Lower leg skin (tissue), 4 donors: ENCODE results near the gene GABBR2. TPM values are rescaled to one million over a fixed set of nuclear protein-coding genes. Genes with fewer than 3 reads are reported as not detected.

ENCODE experiments used
- DNase-seq, 2 donors: peaks; one replicate each; pipeline ENCODE4 v3.0.0-alpha.2; 2019; ENCODE audit warnings: low spot score in 2 of 2
- H3K4me3 ChIP-seq: fragments of 200-600 bp; sonication (generic); 2 replicates; pipeline ENCODE4 v1.5.1; 2017; ENCODE audit warnings: mild to moderate bottlenecking, low read depth; ENCODE audit not compliant: poor library complexity, severe bottlenecking
- POLR2A ChIP-seq, 2 donors: fragments of 450-650 bp; IDR thresholded peaks; one replicate each; pipeline ENCODE4 v1.6.1; 2016 to 2017; ENCODE audit warnings: antibody characterized with exemption in 2 of 2, mild to moderate bottlenecking in 1 of 2, moderate library complexity in 1 of 2
- WGBS, 2 donors: methylation state at CpG; one replicate each; pipeline ENCODE4 v1.1.5; 2018; 5-methylcytosine and 5-hydroxymethylcytosine counted together
- intact Hi-C: fragments of 100-400 bp; cut with DNase I; formaldehyde crosslinking; loops from one replicate; pipeline ENCODE4 v1.15.0; 2023; ENCODE audit warnings: low total_unique reads
- total RNA-seq, 4 donors: library from RNA; depleted of rRNA; stranded (reverse); fragments of >200 nt; gene quantifications; one replicate each; pipeline ENCODE4 v1.1.0, GENCODE V29; 2016
- TF ChIP-seq, protein P1 (sequence below), 3 donors: fragments of 450-650 bp; IDR thresholded peaks; one replicate each; pipeline ENCODE4 v1.5.1; 2016; ENCODE audit warnings: antibody characterized with exemption in 3 of 3, mild to moderate bottlenecking in 3 of 3, moderate library complexity in 2 of 3

Gene GABBR2
- total RNA-seq, 4 donors from 2014 or later, result 0.23 to 4.2 TPM; not detected in 2

DNA sequence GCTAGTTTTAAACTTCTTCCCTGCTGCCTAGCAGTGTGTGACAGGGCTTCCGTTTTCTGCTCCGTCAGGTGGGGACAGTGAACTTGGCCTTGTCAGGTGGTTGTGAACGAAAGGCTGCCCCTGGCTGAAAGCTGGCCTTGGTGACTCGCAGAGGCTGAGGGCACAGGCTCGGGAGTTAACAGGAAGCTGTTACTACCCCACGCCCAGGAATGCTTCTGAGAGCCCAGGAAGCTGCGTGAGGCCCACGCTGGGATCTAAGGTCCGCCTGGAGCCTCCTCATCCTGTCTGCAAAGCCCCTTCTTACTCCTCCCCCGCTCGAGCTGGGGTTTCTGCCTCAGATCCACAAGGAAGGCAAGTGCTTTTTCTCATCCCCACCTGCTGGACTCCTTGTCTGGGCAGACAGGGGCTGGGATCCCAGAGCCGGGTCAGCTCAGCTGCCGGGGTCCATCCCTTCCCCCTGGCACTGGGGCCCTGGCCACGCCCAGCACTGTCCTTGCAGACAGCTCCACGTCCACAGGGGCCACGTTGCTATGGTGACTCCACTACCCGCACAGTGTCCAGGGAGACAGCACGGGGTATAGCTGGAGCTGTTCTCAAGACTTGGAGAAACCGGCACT, 328.6 kb downstream of the GABBR2 start:
- no peak for DNase-seq
- intact Hi-C loops, result no loop called here
- TF ChIP-seq, protein P1, sequence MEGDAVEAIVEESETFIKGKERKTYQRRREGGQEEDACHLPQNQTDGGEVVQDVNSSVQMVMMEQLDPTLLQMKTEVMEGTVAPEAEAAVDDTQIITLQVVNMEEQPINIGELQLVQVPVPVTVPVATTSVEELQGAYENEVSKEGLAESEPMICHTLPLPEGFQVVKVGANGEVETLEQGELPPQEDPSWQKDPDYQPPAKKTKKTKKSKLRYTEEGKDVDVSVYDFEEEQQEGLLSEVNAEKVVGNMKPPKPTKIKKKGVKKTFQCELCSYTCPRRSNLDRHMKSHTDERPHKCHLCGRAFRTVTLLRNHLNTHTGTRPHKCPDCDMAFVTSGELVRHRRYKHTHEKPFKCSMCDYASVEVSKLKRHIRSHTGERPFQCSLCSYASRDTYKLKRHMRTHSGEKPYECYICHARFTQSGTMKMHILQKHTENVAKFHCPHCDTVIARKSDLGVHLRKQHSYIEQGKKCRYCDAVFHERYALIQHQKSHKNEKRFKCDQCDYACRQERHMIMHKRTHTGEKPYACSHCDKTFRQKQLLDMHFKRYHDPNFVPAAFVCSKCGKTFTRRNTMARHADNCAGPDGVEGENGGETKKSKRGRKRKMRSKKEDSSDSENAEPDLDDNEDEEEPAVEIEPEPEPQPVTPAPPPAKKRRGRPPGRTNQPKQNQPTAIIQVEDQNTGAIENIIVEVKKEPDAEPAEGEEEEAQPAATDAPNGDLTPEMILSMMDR (IDR thresholded peaks at IDR 0.05), result no peak
- no peak for TF ChIP-seq POLR2A (IDR thresholded peaks at IDR 0.05)
- 38 to 41% methylated on average over 19 of the region's 19 CpGs for WGBS, 2 donors
- H3K4me3 ChIP-seq, result no peak overlapping the region

DNA sequence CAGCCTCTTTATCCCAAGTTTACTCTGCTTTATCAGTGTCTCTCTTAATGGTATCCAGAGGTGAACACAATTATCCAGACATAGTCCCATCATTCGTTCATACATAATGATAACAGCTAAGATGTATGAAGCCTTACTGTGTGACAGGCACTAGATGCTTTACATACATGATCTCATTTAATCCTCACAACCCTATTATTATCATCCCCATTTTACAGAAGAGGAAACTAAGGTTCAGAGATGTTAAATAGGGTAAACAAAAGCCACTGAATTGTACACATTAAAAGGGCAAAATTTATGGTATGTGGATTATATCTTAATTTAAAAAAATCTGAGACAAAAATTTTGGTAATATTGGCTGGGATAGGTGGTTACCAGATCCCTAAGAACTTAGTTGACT, 329.2 kb downstream of the GABBR2 start:
- no peak overlapping the region for H3K4me3 ChIP-seq
- intact Hi-C loops, result no loop called here
- 88 to 91% methylated on average over 1 of the region's 1 CpG for WGBS, 2 donors
- no peak for DNase-seq
- TF ChIP-seq, protein P1 (IDR thresholded peaks at IDR 0.05), result no peak
- TF ChIP-seq POLR2A (IDR thresholded peaks at IDR 0.05), result no peak

DNA sequence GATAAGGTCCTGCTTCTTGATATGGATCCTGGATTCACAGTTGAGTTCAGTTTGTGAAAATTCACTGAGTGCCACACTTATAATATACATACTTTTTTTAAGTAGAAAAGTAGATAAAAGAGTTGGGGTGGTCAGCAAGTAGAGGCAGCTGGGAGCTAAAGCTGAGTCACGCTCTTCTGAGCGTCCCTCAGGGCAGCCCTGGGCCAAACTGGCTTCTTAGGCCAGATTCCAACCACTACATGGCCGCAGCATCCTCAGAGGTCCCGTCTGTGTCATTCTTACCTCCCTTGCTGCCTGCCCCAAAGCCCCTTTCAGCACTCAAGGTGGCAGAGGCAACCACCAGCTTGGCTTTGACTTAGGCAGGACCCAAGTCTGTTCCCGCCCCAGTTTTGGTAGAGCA, 329.9 kb downstream of the GABBR2 start:
- intact Hi-C loops, result no loop called here
- no peak overlapping the region for H3K4me3 ChIP-seq
- no peak for DNase-seq
- no peak for TF ChIP-seq POLR2A (IDR thresholded peaks at IDR 0.05)
- TF ChIP-seq, protein P1 (IDR thresholded peaks at IDR 0.05), result no peak
- 80 to 89% methylated on average over 5 of the region's 5 CpGs for WGBS, 2 donors

DNA sequence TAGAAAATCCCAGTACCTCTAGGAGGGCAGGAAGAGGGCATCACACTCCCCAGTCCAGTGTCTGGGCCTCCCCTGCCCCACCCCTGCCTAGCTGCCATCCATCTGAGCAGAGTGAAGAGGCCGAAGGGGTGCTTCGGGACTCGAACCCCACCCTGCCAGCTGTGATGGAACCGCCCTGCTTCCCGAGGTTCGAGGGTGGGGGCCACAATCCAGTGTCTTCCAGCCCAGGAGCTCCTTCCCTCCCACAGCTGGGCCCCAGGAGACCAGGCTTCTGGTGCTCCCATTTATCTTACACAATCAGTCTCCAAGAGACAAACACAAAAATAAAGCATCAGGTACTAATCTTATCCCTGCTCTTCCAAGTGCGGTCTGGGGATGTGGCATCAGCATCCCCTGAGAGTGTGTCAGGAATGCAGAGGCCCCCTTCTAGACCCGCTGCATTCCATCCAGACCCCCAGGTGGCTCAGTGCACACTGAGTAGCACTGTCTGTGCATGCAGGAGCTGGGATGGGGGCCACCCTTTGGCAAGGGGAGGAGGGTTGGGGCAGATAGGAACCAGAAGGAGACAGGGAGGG, 330.4 kb downstream of the GABBR2 start:
- intact Hi-C loops, result no loop called here
- WGBS, 2 donors, result 60 to 84% methylated on average over 7 to 8 of the region's 8 CpGs
- TF ChIP-seq, protein P1 (IDR thresholded peaks at IDR 0.05), result no peak
- TF ChIP-seq POLR2A (IDR thresholded peaks at IDR 0.05), result no peak
- DNase-seq, result no peak
- no peak overlapping the region for H3K4me3 ChIP-seq

DNA sequence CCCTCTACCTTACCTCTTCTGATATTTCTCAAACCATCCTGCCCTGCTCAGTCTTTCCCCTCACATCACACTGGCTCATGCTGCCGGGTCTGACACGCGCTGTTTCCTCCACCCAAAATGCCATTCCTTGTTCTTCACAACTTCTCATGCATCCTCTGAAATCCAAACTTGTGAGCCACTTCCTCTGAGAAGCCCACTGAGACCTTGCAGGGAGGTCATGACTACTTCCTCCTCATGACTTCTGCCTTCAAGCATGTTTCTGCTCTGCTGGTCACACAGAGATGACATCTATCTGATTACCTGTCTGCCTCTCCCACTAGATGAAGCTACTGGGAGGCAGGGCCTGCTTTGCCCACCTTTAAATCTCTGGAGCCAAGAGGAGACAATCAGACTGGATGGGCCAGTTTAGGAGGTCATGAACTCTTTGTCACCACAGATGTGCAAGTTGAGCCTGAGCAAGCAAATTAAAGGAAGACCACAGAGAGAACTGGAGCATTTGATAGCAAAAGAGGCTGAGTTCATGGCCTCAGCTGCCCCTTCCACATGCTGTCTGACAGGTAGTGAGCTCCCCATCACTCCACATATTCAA, 333.5 kb downstream of the GABBR2 start:
- intact Hi-C loops, result no loop called here
- WGBS, 2 donors, result 80% methylated on average over 3 of the region's 3 CpGs
- no peak for DNase-seq
- H3K4me3 ChIP-seq, result peak overlapping the region; percentile 1
- no peak for TF ChIP-seq POLR2A (IDR thresholded peaks at IDR 0.05)
- TF ChIP-seq, protein P1 (IDR thresholded peaks at IDR 0.05), result no peak
